A549 treated with ZK216348 at 1 μM for 4 hours (cell line): ENCODE data around the gene KLHL9. TPM values are rescaled to one million over a fixed set of nuclear protein-coding genes. Genes with fewer than 3 reads are reported as not detected.

Source experiments
- total RNA-seq: library from RNA; stranded (reverse); fragments of 200-300 nt; extraction: Qiagen RNA extraction; gene quantifications from 5 replicates; pipeline ENCODE4 v1.2.3, GENCODE V29; 2022; ENCODE audit warnings: low read depth

KLHL9 gene
- total RNA-seq = 11.7 to 20.5 TPM (median 18.7 TPM) in 5 replicates

GRCh38 chr9:21334701-21335632 is at the start of gene KLHL9:
KLHL9 (minus strand) TSS chr9:21335404; CDS start chr9:21334859, 545 bp downstream.

GRCh38 chr9:21367957-21368356 is 32.8 kb upstream of the KLHL9 start, which contains the start of gene IFNA13:
IFNA13 (minus strand) TSS chr9:21368057; CDS start chr9:21368010, 47 bp downstream.

GRCh38 chr9:21350787-21351186 is 15.6 kb upstream of the KLHL9 start, which contains the start of gene IFNA6:
IFNA6 (minus strand) TSS chr9:21350887; CDS start chr9:21350887, 0 bp downstream.

GRCh38 chr9:21305213-21305612 is 30.0 kb downstream of the KLHL9 start, which contains the start of gene IFNA5:
IFNA5 (minus strand) TSS chr9:21305313; CDS start chr9:21305256, 57 bp downstream.

Other genes starting within 250 kb of the KLHL9 start
- not detected in 5 replicates for gene IFNW1, start 193.6 kb downstream of the KLHL9 start, total RNA-seq
- gene IFNA21, start 168.7 kb downstream of the KLHL9 start, total RNA-seq = not detected in 5 replicates
- not detected in 5 replicates for gene IFNA4, start 147.8 kb downstream of the KLHL9 start, total RNA-seq
- not detected in 5 replicates for gene IFNA7, start 133.2 kb downstream of the KLHL9 start, total RNA-seq
- not detected in 5 replicates for gene IFNA10, start 128.3 kb downstream of the KLHL9 start, total RNA-seq
- not detected in 5 replicates for gene IFNA16, start 118.1 kb downstream of the KLHL9 start, total RNA-seq
- gene IFNA17, start 107.2 kb downstream of the KLHL9 start, total RNA-seq = not detected in 5 replicates
- not detected in 5 replicates for gene IFNA14, start 95.4 kb downstream of the KLHL9 start, total RNA-seq
- gene IFNA5, start 30.1 kb downstream of the KLHL9 start, total RNA-seq = not detected in 5 replicates
- not detected in 5 replicates for gene IFNA6, start 15.5 kb upstream of the KLHL9 start, total RNA-seq
- gene IFNA13, start 32.7 kb upstream of the KLHL9 start, total RNA-seq = not detected in 5 replicates
- gene IFNA2, start 50.0 kb upstream of the KLHL9 start, total RNA-seq = not detected in 5 replicates
- gene IFNA8, start 73.7 kb upstream of the KLHL9 start, total RNA-seq = not detected in 5 replicates
- gene IFNA1, start 105.0 kb upstream of the KLHL9 start, total RNA-seq = not detected in 5 replicates
- 1.0 to 2.2 TPM (median 1.7 TPM) in 5 replicates for gene IFNE, start 146.9 kb upstream of the KLHL9 start, total RNA-seq